ENCODE measurements around the gene ABCB11. TPM values are rescaled to one million over a fixed set of nuclear protein-coding genes. Genes with fewer than 3 reads are reported as not detected.

Gene ABCB11
- total and polyA plus RNA-seq, 10 of the 15 experiments (the other 5 are each of a cell fraction or from before 2014, with no cell fraction given), result not detected

DNA sequence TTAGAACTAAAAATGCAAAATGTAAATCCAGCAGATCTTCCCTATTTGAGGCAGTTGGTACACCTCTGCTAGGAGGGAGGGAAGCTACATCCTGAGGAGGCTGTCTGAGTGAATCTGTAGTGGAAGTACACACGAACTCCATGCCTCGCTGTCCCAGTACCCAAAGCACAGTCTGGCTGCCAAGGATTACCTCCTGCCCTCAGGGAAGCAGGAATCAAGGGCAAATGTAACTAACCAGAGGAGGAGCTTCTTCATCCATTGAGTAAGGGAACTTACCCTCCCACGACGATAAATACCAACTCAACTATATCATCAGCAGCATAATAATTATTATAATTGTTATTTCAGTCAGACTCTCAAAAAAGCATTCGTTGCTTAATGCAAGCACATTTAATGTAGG is 40.3 kb upstream of the ABCB11 start:
- H3K36me3 ChIP-seq (ENCODE audit: control insufficient read depth in 2 of 2, insufficient read depth in 2 of 2, low read length in 1 of 2), result no peaks in the 10 kb centered on the region
- H3K4me3 ChIP-seq, result no peak overlapping the region
- H3K4me2 ChIP-seq (ENCODE audit: control insufficient read depth, insufficient read depth), result no peak overlapping the region
- H3K4me1 ChIP-seq (ENCODE audit: control insufficient read depth, insufficient read depth, low read length), result no peaks in the 10 kb centered on the region; the same call in 1 of the 2 replicates
- ChIA-PET RAD21 (ENCODE audit: unreplicated experiment) (no interaction called here), SMC1A (ENCODE audit: uncharacterized antibody, unreplicated experiment) (no interaction called here), POLR2A (no interaction called here), CTCF (no interaction called here)
- BruUV-seq (replicated peaks), result no TSS peak
- in situ Hi-C loops (cut with MboI), result no loop called here
- WGBS (ENCODE audit: insufficient coverage, insufficient replicate concordance, low lambda C conversion rate, missing lambda C conversion rate), result 63% methylated on average over 5 of the region's 5 CpGs
- no peaks in the 10 kb centered on the region for H3K79me2 ChIP-seq (ENCODE audit: control insufficient read depth, insufficient read depth, low read length)
- H2AFZ ChIP-seq (ENCODE audit: control insufficient read depth, low read depth, low read length), result no peak overlapping the region
- H3K27me3 ChIP-seq (replicated peaks in 1 of 2; ENCODE audit: control insufficient read depth in 2 of 2, insufficient read depth in 2 of 2, low read length in 1 of 2), result no peaks in the 10 kb centered on the region; a peak in 1 of 4 replicates
- no peak overlapping the region for H3K9ac ChIP-seq (ENCODE audit: control insufficient read depth, insufficient read depth, low read length)
- H3K27ac ChIP-seq (ENCODE audit: control insufficient read depth, insufficient read depth), result no peak overlapping the region
- no peak for ATAC-seq
- TF ChIP-seq SREBF1 (IDR thresholded peaks at IDR 0.05; ENCODE audit: low read length), result no peak
- no peak for TF ChIP-seq ZNF622 (IDR thresholded peaks at IDR 0.05)
- TF ChIP-seq FOS (IDR thresholded peaks at IDR 0.05; ENCODE audit: borderline replicate concordance, extremely low read depth, insufficient read length), result no peak
- TF ChIP-seq SUZ12 (IDR thresholded peaks at IDR 0.05; ENCODE audit: unreplicated experiment), result no peak
- no peak for TF ChIP-seq RB1 (IDR thresholded peaks at IDR 0.05; ENCODE audit: borderline replicate concordance)
- no peak for TF ChIP-seq ZNF207 (IDR thresholded peaks at IDR 0.05; ENCODE audit: borderline replicate concordance)
- TF ChIP-seq KDM1A (IDR thresholded peaks at IDR 0.05; ENCODE audit: borderline replicate concordance), result no peak
- no peak for TF ChIP-seq PML (IDR thresholded peaks at IDR 0.05; ENCODE audit: low read length)
- no peak for TF ChIP-seq ZBED1 (IDR thresholded peaks at IDR 0.05; ENCODE audit: borderline replicate concordance)
- intact Hi-C loops (cut with micrococcal nuclease; ENCODE audit: unreplicated experiment), result no loop called here
- no peaks in the 10 kb centered on the region for H3K9me3 ChIP-seq (replicated peaks; ENCODE audit: control insufficient read depth, insufficient read depth, low read length)
- DNase-seq (ENCODE audit: low read depth, low spot score), result no peak
- no peak for FAIRE-seq
- no peaks in the 10 kb centered on the region for H4K20me1 ChIP-seq (ENCODE audit: control insufficient read depth, insufficient read depth)

DNA sequence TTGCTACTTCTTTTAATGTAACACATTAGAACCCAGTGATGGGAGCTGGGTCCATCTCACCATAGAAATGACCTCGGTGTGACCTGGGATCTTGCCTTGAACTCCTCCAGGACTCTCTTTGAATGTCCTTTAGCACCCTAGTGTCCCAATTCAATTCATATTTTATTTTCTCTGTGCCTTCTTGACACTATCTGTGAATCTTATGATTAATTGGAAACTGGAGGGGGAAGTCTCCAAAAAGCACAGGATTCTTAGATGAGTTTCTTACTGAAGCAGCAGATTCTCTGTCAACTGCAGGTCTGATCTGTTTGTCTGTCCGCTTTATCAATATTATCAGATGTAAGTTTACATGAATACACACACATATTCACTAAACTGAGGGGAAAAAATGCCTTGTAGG is 38.7 kb upstream of the ABCB11 start:
- intact Hi-C loops (cut with micrococcal nuclease; ENCODE audit: unreplicated experiment) (no loop called here), in situ Hi-C loops (cut with MboI) (no loop called here)
- FAIRE-seq (no peak), DNase-seq (ENCODE audit: low read depth, low spot score) (no peak), ATAC-seq (no peak)
- ChIA-PET CTCF (no interaction called here), POLR2A (no interaction called here), SMC1A (ENCODE audit: uncharacterized antibody, unreplicated experiment) (no interaction called here), RAD21 (ENCODE audit: unreplicated experiment) (no interaction called here)
- Histone ChIP-seq H2AFZ (ENCODE audit: control insufficient read depth, low read depth, low read length) (no peak overlapping the region), H3K4me2 (ENCODE audit: control insufficient read depth, insufficient read depth) (no peak overlapping the region), H4K20me1 (ENCODE audit: control insufficient read depth, insufficient read depth) (no peaks in the 10 kb centered on the region), H3K9me3 (replicated peaks; ENCODE audit: control insufficient read depth, insufficient read depth, low read length) (no peaks in the 10 kb centered on the region), H3K9ac (ENCODE audit: control insufficient read depth, insufficient read depth, low read length) (no peak overlapping the region), H3K4me3 (no peak overlapping the region), H3K36me3 (ENCODE audit: control insufficient read depth in 2 of 2, insufficient read depth in 2 of 2, low read length in 1 of 2) (no peaks in the 10 kb centered on the region), H3K27ac (ENCODE audit: control insufficient read depth, insufficient read depth) (no peak overlapping the region), H3K27me3 (replicated peaks in 1 of 2; ENCODE audit: control insufficient read depth in 2 of 2, insufficient read depth in 2 of 2, low read length in 1 of 2) (no peaks in the 10 kb centered on the region; a peak in 1 of 4 replicates), H3K79me2 (ENCODE audit: control insufficient read depth, insufficient read depth, low read length) (no peaks in the 10 kb centered on the region), H3K4me1 (ENCODE audit: control insufficient read depth, insufficient read depth, low read length) (no peaks in the 10 kb centered on the region; the same call in 1 of the 2 replicates)
- 45% methylated on average over 2 of the region's 2 CpGs for WGBS (ENCODE audit: insufficient coverage, insufficient replicate concordance, low lambda C conversion rate, missing lambda C conversion rate)
- BruUV-seq (replicated peaks), result no TSS peak
- no peak for TF ChIP-seq ASH2L (IDR thresholded peaks at IDR 0.05; ENCODE audit: borderline replicate concordance, low read depth)
- TF ChIP-seq NFYA (IDR thresholded peaks at IDR 0.05; ENCODE audit: borderline replicate concordance, low read depth, low read length), result no peak
- TF ChIP-seq ZNF24 (IDR thresholded peaks at IDR 0.05), result no peak
- TF ChIP-seq PML (IDR thresholded peaks at IDR 0.05; ENCODE audit: low read length), result no peak
- no peak for TF ChIP-seq ZNF687 (IDR thresholded peaks at IDR 0.05)
- TF ChIP-seq IKZF1 (conservative IDR thresholded peaks at IDR 0.05), result no peak
- TF ChIP-seq PAX5 (IDR thresholded peaks at IDR 0.05; ENCODE audit: borderline replicate concordance, low read depth, low read length), result no peak
- TF ChIP-seq SUZ12 (IDR thresholded peaks at IDR 0.05; ENCODE audit: unreplicated experiment), result no peak
- TF ChIP-seq KDM1A (IDR thresholded peaks at IDR 0.05; ENCODE audit: borderline replicate concordance), result no peak
- TF ChIP-seq CBFB (IDR thresholded peaks at IDR 0.05; ENCODE audit: low read depth), result no peak
- TF ChIP-seq NFYB (IDR thresholded peaks at IDR 0.05; ENCODE audit: insufficient read depth, low read depth, low read length), result no peak

Measured in GM12878 (cell line).